ENCODE results near the gene KLHDC9.
A peak's percentile ranks its signal among the peaks of the same experiment; 100 is the strongest.

The KLHDC9 gene

GRCh38 chr1:161083748-161084596 is 14.2 kb upstream of the KLHDC9 start:
- TF ChIP-seq CTCF (conservative IDR thresholded peaks at IDR 0.05; ENCODE audit: low read depth, low read length), result no peak
- no peak overlapping the region for H3K4me3 ChIP-seq (ENCODE audit: low read length)
- no peak for DNase-seq (ENCODE audit: low read depth)

DNA sequence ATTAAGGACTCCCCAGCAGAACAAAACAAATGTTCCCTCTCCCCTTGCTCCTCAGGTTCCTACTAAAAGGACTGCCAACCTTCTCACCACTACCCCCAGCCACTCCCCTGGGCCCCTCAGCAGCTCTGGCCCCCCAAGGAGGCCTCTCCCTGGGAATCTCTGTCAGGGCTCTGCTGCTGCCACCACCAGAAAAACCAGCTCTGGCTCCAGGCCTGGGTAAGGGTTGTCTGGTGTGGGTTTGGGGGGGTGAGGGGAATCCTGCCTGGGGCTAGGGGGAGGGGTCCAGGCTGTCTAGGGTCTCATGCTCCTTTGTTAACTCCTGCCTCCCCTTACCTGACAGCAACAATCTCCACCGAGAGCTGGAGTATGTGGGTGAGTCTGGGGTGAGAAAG is 13.6 kb upstream of the KLHDC9 start:
- H3K4me3 ChIP-seq (ENCODE audit: low read length), result no peak overlapping the region
- no peak for TF ChIP-seq CTCF (conservative IDR thresholded peaks at IDR 0.05; ENCODE audit: low read depth, low read length)
- no peak for DNase-seq (ENCODE audit: low read depth)

GRCh38 chr1:161085165-161085564 is 13.0 kb upstream of the KLHDC9 start:
- TF ChIP-seq CTCF (conservative IDR thresholded peaks at IDR 0.05; ENCODE audit: low read depth, low read length), result no peak
- no peak overlapping the region for H3K4me3 ChIP-seq (ENCODE audit: low read length)
- DNase-seq (ENCODE audit: low read depth), result peak; percentile 43

DNA sequence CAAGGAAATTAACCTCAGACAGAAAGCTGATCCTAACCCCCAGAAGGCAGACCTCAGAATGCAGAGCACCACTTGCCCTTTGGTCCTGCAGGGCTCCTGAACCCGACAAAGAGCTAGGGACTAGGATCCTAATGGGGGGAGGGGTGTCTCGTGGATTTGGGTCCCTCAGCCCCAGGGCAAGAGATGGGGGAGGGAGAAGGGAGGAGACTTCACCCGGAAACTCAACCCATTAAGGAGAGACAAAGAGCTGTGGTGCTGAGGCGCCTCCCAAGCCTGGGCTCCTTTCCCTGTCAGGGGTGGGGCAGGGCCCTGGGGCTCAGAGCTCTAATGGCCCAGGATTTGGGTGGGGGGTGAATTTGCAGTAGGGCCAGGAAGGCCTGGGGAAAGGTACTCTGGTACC is 11.7 kb upstream of the KLHDC9 start:
- no peak for TF ChIP-seq CTCF (conservative IDR thresholded peaks at IDR 0.05; ENCODE audit: low read depth, low read length)
- no peak overlapping the region for H3K4me3 ChIP-seq (ENCODE audit: low read length)
- no peak for DNase-seq (ENCODE audit: low read depth)

DNA sequence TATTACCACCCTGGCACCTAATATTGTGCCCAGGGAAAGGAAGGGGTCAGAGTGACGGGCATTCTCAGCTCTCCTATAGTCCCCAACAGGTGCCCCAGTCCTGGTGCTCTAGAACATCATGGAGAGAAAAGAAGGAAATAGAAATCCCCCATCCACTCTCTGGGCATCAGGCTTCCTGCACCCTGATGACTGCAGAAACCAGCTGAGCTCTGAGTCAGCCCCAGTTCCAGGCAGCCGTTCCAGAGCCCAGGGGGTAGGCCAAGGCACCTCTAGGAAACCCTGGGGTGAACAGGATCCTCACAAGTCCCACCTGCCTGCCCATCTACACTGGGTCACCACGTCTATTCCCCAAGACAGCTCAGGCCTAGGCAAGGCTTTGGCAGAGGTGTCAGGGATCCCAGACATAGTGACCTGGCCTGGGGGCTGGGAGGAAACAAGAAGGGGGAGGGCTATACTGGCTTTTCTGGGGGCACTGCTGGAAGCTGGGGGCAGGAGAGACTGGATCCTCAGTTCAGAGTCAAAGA is 9.5 kb upstream of the KLHDC9 start:
- DNase-seq (ENCODE audit: low read depth), result no peak
- no peak overlapping the region for H3K4me3 ChIP-seq (ENCODE audit: low read length)

GRCh38 chr1:161089251-161089924 is 8.8 kb upstream of the KLHDC9 start, which contains the start of gene NECTIN4:
TSS of gene NECTIN4 (minus strand) at chr1:161089558. CDS start at chr1:161089296, 262 bp downstream.
- no peak within 1 kb of the TSS for H3K4me3 ChIP-seq (ENCODE audit: low read length)
- no peak for DNase-seq (ENCODE audit: low read depth)
- no peak for TF ChIP-seq CTCF (conservative IDR thresholded peaks at IDR 0.05; ENCODE audit: low read depth, low read length)

More for the DNA sequence above, 9.5 kb upstream of the KLHDC9 start:
- TF ChIP-seq CTCF (conservative IDR thresholded peaks at IDR 0.05; ENCODE audit: low read depth, low read length), result no peak
